GM21619 (cell line): ENCODE data around the gene NBPF20.
A peak's percentile ranks its signal among the peaks of the same experiment; 100 is the strongest.
"Not testable (repeated sequence)": the region's sequence is repeated elsewhere in the genome, so short reads cannot be mapped to it uniquely, and the experiment has no call there.

Experiments
- ATAC-seq: cut with Tn5 transposase; IDR thresholded peaks from one replicate; pipeline ENCODE4 v1.9.1; 2021; ENCODE audit not compliant: unreplicated experiment

The NBPF20 gene

GRCh38 chr1:145430830-145431229, 5.4 kb upstream of the NBPF20 start:
- not testable (repeated sequence) for ATAC-seq

DNA sequence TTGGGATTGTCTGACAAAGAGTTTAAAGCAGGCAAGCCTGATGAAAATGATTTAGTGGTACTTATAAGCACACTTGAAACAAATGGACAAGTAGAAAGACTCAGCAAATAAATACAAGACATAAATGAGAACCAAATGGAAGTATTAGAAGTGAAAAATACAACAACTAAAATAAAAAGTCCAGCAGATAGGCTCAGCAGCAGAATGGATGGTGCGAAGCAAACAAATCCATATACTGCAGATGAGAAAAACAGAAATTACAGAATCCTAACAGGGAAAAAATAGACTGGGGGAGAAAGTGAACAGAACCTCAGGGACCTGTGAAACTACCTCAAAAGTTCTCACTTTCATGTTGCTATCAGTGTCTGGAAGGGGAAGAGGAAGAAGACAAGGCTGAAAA, 3.9 kb upstream of the NBPF20 start:
- ATAC-seq = not testable (repeated sequence)

GRCh38 chr1:145424612-145425435, 579 bp downstream of the NBPF20 start:
- peak; percentile 58 for ATAC-seq

DNA sequence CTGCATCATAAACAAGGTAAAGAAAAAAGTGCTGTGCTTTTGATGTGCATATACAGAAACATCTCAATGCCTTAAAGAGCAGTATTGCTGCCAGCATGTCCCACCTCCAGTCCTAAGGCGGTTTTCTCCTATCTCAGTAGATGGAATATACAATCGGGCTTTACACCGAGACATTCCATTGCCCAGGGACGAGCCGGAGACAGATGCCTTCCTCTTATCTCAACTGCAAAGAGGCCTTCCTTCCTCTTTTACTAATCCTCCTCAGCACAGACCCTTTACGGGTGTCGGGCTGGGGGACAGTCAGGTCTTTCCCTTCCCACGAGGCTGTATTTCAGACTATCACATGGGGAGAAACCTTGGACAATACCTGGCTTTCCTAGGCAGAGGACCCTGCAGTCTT, 10.3 kb downstream of the NBPF20 start:
- not testable (repeated sequence) for ATAC-seq

GRCh38 chr1:145407266-145407665, 18.1 kb downstream of the NBPF20 start:
- not testable (repeated sequence) for ATAC-seq

GRCh38 chr1:145404949-145405348, 20.5 kb downstream of the NBPF20 start:
- not testable (repeated sequence) for ATAC-seq

DNA sequence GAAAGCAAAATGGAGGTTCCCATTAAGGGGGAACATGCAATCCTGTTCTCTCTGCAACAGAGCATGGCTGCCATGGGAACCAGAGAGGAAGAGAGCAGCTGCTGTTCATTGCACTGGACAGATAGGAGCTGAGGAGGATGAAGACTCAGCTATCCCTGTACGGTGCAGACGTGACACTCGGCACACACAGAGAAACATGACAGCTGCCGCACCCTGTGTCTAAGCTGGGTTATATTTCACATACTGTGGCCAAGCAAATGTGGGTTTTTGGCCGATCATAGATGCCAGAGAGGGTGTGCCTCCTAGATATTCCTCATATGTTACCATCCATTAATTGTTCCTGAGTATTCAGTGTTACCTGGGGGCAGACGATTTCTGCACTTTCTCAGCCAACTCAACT, 24.7 kb downstream of the NBPF20 start:
- ATAC-seq = not testable (repeated sequence)
